PC-9 (cell line): ENCODE data around the gene PFN4. TPM values are rescaled to one million over a fixed set of nuclear protein-coding genes. Genes with fewer than 3 reads are reported as not detected.

ENCODE experiments used
- BruUV-seq: library from RNA; stranded (reverse); fragments of 400-500 nt; replicated peaks from 2 replicates; lab custom pipeline; 2021; lab: Mats Ljungman, UMichigan
- CTCF ChIA-PET: fragments of 300-600 bp; sonication (Branson Sonifier 250); formaldehyde crosslinking; loops from one replicate; lab custom pipeline; 2022; ENCODE audit warnings: antibody characterized with exemption; lab: Charles Lee
- POLR2A ChIA-PET: fragments of 300-600 bp; sonication (Branson Sonifier 250); formaldehyde crosslinking; loops from one replicate; lab custom pipeline; 2022; ENCODE audit warnings: antibody characterized with exemption; ENCODE audit not compliant: unreplicated experiment; lab: Charles Lee
- DNase-seq, 2 experiments: peaks; one replicate each; pipeline versions ENCODE4 v3.0.0 to v3.0.0-alpha.2; 2015 to 2022; ENCODE audit warnings: mixed read lengths in 1 of 2
- H2AFZ ChIP-seq: fragments of 200-600 bp; sonication (generic); 2 replicates; pipeline ENCODE4 v1.8.1; 2017; ENCODE audit warnings: antibody characterized with exemption
- H3F3A ChIP-seq: fragments of 200-600 bp; sonication (generic); 2 replicates; pipeline ENCODE4 v1.8.1; 2017; ENCODE audit warnings: antibody characterized with exemption, mild to moderate bottlenecking, low read depth; ENCODE audit not compliant: insufficient read depth
- H3K27ac ChIP-seq: fragments of 200-600 bp; sonication (generic); 2 replicates; pipeline ENCODE4 v1.6.1; 2016; ENCODE audit warnings: mixed run types
- H3K27me3 ChIP-seq: fragments of 200-600 bp; sonication (generic); 2 replicates; pipeline ENCODE4 v1.6.1; 2016; ENCODE audit warnings: low read depth, mixed run types; ENCODE audit not compliant: insufficient read depth
- H3K36me3 ChIP-seq: fragments of 200-600 bp; sonication (generic); 2 replicates; pipeline ENCODE4 v1.6.1; 2016; ENCODE audit warnings: low read depth, mixed run types
- H3K4me1 ChIP-seq: fragments of 200-600 bp; sonication (generic); replicated peaks from 2 replicates; pipeline ENCODE4 v1.6.1; 2016; ENCODE audit warnings: mixed run types; ENCODE audit not compliant: insufficient read depth
- H3K4me2 ChIP-seq: fragments of 200-600 bp; sonication (generic); 2 replicates; pipeline ENCODE4 v1.6.1; 2017; ENCODE audit warnings: mixed run types
- H3K4me3 ChIP-seq: fragments of 200-600 bp; sonication (generic); 2 replicates; pipeline ENCODE4 v1.6.1; 2016; ENCODE audit warnings: mixed run types
- H3K79me2 ChIP-seq: fragments of 200-600 bp; sonication (generic); 2 replicates; pipeline ENCODE4 v1.6.1; 2017; ENCODE audit warnings: low read depth, mixed run types
- H3K9me2 ChIP-seq: fragments of 200-600 bp; sonication (generic); 2 replicates; pipeline ENCODE4 v1.8.1; 2017; ENCODE audit warnings: mild to moderate bottlenecking; ENCODE audit not compliant: insufficient read depth
- H3K9me3 ChIP-seq: fragments of 200-600 bp; sonication (generic); 2 replicates; pipeline ENCODE4 v1.8.1; 2016; ENCODE audit warnings: low read depth; ENCODE audit not compliant: insufficient read depth
- H4K20me1 ChIP-seq: fragments of 200-600 bp; sonication (generic); 2 replicates; pipeline ENCODE4 v1.8.1; 2017; ENCODE audit not compliant: insufficient read depth
- EZH2 ChIP-seq: fragments of 200-600 bp; sonication (generic); IDR thresholded peaks from 2 replicates; pipeline ENCODE4 v1.8.0; 2017; ENCODE audit warnings: antibody characterized with exemption, low read depth
- intact Hi-C: fragments of 100-400 bp; cut with micrococcal nuclease; formaldehyde crosslinking; loops from one replicate; pipeline ENCODE4 v1.10.0; 2022; ENCODE audit not compliant: unreplicated experiment
- total RNA-seq: library from RNA; stranded (reverse); gene quantifications from 2 replicates; pipeline ENCODE4 v1.2.3, GENCODE V29; 2021
- TF ChIP-seq, protein P1 (sequence below): fragments of 200-600 bp; sonication (generic); conservative IDR thresholded peaks from 2 replicates; pipeline ENCODE4 v1.6.1; 2017; ENCODE audit warnings: mixed run types, antibody characterized with exemption, mild to moderate bottlenecking, moderate library complexity

The PFN4 gene
- total RNA-seq, 1 experiment from 2014 or later, result 1.2 TPM

DNA sequence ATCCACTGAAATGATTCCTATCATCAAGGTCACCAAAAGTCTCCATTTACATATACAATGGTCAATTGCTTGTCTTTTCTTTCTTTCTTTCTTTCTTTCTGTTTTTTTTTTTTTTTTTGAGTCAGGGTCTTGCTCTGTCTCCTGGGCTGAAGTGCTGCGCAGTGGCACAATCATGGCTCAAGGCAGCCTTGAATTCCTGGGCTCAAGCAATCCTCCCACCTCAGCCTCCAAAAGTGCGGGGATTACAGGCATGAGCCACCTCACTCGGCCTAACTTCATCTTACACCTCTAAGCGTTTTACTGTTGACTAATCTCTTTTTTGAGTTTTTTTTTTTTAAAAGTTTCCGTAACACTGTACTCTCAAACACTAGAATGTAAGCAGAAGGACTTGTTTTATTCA, 47.9 kb downstream of the PFN4 start:
- no TSS peak for BruUV-seq
- H3K9me3 ChIP-seq, result no peaks in the 10 kb centered on the region
- TF ChIP-seq, protein P1, sequence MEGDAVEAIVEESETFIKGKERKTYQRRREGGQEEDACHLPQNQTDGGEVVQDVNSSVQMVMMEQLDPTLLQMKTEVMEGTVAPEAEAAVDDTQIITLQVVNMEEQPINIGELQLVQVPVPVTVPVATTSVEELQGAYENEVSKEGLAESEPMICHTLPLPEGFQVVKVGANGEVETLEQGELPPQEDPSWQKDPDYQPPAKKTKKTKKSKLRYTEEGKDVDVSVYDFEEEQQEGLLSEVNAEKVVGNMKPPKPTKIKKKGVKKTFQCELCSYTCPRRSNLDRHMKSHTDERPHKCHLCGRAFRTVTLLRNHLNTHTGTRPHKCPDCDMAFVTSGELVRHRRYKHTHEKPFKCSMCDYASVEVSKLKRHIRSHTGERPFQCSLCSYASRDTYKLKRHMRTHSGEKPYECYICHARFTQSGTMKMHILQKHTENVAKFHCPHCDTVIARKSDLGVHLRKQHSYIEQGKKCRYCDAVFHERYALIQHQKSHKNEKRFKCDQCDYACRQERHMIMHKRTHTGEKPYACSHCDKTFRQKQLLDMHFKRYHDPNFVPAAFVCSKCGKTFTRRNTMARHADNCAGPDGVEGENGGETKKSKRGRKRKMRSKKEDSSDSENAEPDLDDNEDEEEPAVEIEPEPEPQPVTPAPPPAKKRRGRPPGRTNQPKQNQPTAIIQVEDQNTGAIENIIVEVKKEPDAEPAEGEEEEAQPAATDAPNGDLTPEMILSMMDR, result no peak
- no peak for TF ChIP-seq EZH2
- H3K4me2 ChIP-seq, result peak overlapping the region; percentile 82
- 0 out of 2 replicates have a peak overlapping the region, but pooled peaks have one; percentile 88 for H2AFZ ChIP-seq
- peaks cover 17% of the 10 kb centered on the region for H3K36me3 ChIP-seq
- H3K27ac ChIP-seq, result peak overlapping the region; percentile 85
- peaks cover 34% of the 10 kb centered on the region for H4K20me1 ChIP-seq
- intact Hi-C loops, result no loop called here
- H3K9me2 ChIP-seq, result no peaks in the 10 kb centered on the region
- H3K4me3 ChIP-seq, result peak overlapping the region; percentile 72
- H3K79me2 ChIP-seq, result peaks cover 46% of the 10 kb centered on the region
- H3K27me3 ChIP-seq, result no peaks in the 10 kb centered on the region
- DNase-seq, result no peak
- ChIA-PET POLR2A (interaction anchor here (0.6 kb wide), 1 partner anchor 25 kb away, joined by 4 read pairs; no protein-coding TSS in a partner anchor), CTCF (no interaction called here)
- H3K4me1 ChIP-seq, result peaks cover 21% of the 10 kb centered on the region
- H3F3A ChIP-seq, result peaks cover 44% of the 10 kb centered on the region

DNA sequence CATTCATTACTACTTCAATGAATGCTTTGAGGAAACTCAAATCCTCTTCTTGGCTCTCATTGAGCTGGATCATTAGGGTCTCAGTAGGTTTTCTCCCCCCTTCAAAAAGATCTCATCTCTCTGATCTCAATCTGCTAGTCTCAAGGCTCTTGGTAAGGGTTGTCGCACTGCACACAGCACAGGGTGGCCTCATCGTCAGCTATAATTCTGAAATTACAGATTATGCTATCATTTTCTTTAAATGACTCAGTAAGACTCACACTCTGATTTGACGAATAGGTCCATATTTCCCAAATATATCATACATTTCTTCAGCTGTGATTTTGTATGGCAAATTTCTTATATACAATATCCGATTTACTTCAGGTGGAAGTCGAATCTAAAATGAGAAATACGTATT, 49.3 kb downstream of the PFN4 start:
- peaks cover 21% of the 10 kb centered on the region for H3K4me1 ChIP-seq
- H3K9me2 ChIP-seq, result no peaks in the 10 kb centered on the region
- H3F3A ChIP-seq, result peaks cover 44% of the 10 kb centered on the region
- TF ChIP-seq, protein P1, result no peak
- no peak for TF ChIP-seq EZH2
- ChIA-PET CTCF (no interaction called here), POLR2A (interaction anchor here (0.6 kb wide), 2 partner anchors 26 to 106 kb away, joined by 3 to 6 read pairs; no protein-coding TSS in a partner anchor)
- H3K79me2 ChIP-seq, result peaks cover 46% of the 10 kb centered on the region
- intact Hi-C loops, result no loop called here
- H3K36me3 ChIP-seq, result peaks cover 17% of the 10 kb centered on the region
- no peak overlapping the region for H3K4me2 ChIP-seq
- BruUV-seq, result no TSS peak
- H3K27me3 ChIP-seq, result no peaks in the 10 kb centered on the region
- no peak overlapping the region for H3K4me3 ChIP-seq
- H2AFZ ChIP-seq, result no peak overlapping the region
- no peak for DNase-seq
- peaks cover 46% of the 10 kb centered on the region for H4K20me1 ChIP-seq
- H3K27ac ChIP-seq, result no peak overlapping the region
- no peaks in the 10 kb centered on the region for H3K9me3 ChIP-seq

DNA sequence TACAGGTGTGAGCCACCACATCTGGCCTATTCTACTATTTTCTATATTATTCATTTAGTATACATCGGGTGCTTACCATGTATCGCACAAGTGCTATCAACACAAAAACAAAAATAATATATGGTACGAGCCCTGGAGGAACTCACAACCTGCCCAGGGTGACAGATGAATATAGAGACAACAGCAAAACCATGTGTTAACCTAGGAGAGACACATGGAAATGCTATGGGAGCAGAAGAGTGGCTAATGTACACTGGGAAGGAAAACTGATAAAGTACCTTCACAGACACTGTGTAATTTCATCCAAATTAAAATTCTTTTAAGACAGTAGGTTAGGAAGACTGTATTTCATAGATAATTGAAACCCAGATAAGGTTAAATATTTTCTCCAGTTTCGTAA, 50.9 kb downstream of the PFN4 start:
- peaks cover 46% of the 10 kb centered on the region for H3K79me2 ChIP-seq
- intact Hi-C loops, result no loop called here
- CTCF ChIA-PET, result no interaction called here

More for the DNA sequence above, 50.9 kb downstream of the PFN4 start:
- H3K27ac ChIP-seq, result no peak overlapping the region
- no peak overlapping the region for H3K4me3 ChIP-seq
- TF ChIP-seq, protein P1, result no peak
- TF ChIP-seq EZH2, result no peak
- no peak overlapping the region for H3K4me2 ChIP-seq
- peaks cover 22% of the 10 kb centered on the region for H3K36me3 ChIP-seq
- POLR2A ChIA-PET, result no interaction called here
- no TSS peak for BruUV-seq
- H3K9me2 ChIP-seq, result no peaks in the 10 kb centered on the region
- H3F3A ChIP-seq, result peaks cover 45% of the 10 kb centered on the region
- DNase-seq, result no peak
- no peaks in the 10 kb centered on the region for H3K9me3 ChIP-seq
- H3K4me1 ChIP-seq, result peaks cover 9% of the 10 kb centered on the region
- H3K27me3 ChIP-seq, result no peaks in the 10 kb centered on the region
- peaks cover 50% of the 10 kb centered on the region for H4K20me1 ChIP-seq
- H2AFZ ChIP-seq, result no peak overlapping the region
